OCI-M2 (cell line): ENCODE results near the gene CDKN1B.
"Not testable (repeated sequence)": the region's sequence is repeated elsewhere in the genome, so short reads cannot be mapped to it uniquely, and the experiment has no call there.

Experiments used
- DNase-seq: peaks from one replicate; lab custom pipeline; 2025; ENCODE audit not compliant: unreplicated experiment; lab: John Stamatoyannopoulos, UW

The CDKN1B gene

DNA sequence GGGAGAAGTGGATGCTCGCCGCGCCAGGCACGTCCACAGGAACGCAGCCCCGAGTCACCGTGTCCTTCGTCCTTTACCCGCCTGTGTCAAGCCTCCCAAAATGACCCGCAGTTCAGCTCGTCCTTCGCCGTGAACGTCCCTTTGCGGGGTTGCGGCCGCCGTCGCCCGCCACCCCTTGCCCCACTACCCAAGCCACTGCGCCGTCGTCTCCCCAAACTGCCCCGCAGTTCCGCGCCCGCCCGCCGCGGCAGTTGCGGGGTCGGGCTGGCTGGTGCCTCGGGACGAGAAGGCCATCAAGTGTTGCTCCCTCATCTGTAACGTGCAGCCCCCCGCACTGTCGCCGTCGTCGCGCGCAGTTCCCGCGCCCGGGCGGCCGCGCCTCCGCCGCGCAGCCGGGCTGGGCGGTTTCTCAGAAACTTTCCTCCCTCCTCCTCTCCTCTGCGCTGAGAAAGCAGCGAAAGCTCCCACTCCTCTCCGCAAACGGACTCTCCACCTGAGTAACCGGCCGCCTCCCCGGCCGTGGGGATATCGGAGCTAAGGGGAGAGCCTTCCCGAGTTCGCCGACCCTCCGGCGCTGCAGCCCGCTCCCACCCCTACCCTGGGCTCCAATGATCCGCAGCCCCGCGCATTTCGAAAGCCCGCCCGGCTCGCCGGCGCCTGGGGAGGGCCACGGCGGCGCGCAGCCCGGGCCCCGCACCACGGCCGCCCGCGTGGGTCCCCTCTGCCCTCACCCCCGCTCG lies 6.7 kb downstream of the CDKN1B start:
- no peak for DNase-seq

- DNase-seq = no peak
These were observed 7.4 kb downstream of the CDKN1B start for GRCh38 chr12:12724421-12725085.

- DNase-seq = no peak
These were observed 8.2 kb downstream of the CDKN1B start for GRCh38 chr12:12725086-12725955.

DNA sequence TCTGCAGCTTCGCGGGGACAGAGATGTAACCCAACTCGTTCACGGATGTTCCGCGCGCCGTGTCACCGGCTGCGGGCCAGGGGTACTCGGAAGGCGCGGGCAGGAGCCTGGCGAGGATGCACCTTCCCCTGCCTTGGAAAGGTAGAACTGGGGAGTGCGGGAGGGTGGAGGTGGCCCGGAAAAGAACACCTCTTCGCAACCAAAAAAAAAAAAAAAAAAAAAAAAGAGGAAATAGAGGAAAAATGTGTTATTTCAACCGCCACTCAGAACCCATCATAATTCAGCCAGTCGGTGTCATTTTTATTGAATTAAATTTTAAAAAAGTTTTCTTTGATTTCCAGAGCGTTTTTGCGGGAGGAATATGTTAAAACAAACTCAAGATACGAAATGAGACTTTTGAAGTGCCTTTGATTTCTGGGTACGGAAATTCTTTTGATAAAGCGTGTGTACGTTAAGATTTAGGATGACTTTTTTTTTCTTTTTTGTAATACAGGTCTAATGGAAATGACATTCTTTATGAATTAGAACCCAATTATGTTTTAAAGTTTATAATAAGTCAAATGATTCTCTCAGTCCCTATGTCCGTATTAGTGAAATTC lies 8.9 kb downstream of the CDKN1B start:
- DNase-seq = no peak

GRCh38 chr12:12726555-12727093 lies 9.5 kb downstream of the CDKN1B start:
- no peak for DNase-seq

DNA sequence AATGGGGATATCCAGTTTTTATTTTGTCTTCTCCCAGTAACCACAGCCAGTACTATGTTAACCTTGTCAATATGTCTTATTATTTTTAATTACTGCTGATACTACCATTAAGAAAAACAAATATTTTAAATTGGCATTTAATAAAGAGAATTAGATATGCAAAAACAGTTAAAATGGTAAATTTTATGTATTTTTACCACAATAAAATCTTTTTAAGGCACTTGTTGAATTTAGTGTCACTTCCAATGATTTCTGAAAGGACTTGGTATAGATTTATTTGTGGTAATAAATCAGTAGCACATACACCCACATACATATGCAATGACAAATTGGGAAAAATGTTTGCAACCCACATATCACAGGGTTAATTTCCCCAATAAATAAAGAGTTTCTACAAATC lies 14.0 kb downstream of the CDKN1B start:
- DNase-seq = no peak

- no peak for DNase-seq
These were observed 14.6 kb downstream of the CDKN1B start for GRCh38 chr12:12731785-12732184.

DNA sequence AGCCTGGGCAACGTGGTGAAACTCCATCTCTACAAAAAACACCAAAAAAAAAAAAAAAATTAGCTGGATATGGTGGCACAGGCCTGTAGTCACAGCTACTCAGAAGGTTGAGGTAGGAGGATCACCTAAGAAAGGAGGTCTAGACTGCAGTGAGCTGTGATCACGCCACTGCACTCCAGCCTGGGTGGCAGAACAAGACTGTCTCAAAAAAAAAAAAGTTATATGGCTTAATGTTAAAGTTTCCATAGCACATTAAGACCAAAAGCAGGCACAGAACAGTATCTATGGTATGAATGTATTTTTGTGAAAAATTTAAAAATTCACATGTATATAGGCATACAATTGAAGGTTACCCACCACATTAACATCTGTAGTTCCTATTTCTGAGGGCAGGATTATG lies 15.9 kb downstream of the CDKN1B start:
- DNase-seq = no peak

GRCh38 chr12:12734054-12734453 lies 16.9 kb downstream of the CDKN1B start:
- no peak for DNase-seq

DNA sequence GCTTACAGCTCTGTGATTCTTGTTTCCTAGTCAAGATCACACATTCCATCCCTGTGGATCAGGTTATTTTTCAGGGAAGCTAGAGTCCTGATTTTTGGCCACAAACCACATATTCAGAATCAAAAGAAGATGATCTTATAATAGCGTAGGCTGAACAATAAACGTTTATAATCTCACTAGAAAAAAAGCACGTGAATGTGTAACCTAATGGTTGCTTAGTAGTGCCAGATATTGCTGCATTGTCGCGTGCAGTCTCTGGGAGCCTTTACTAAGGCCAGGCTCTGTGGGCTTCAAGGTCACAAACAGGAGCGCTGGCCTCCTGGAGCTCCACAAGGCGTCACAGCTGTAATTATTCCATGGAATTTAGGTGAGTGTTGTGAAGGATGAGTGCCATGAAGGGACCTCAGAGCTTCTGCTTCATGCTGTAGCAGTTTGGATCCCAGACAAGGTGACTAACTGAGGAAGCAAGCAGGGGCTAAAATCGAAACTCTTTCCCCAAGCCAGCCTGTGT lies 17.4 kb downstream of the CDKN1B start:
- no peak for DNase-seq

- no peak for DNase-seq
These were observed 18.1 kb downstream of the CDKN1B start for GRCh38 chr12:12735301-12735700.

- no peak for DNase-seq
These were observed 19.9 kb downstream of the CDKN1B start for GRCh38 chr12:12736759-12737676.

- DNase-seq = not testable (repeated sequence)
These were observed 21.0 kb downstream of the CDKN1B start for GRCh38 chr12:12738152-12738551.

- DNase-seq = no peak
These were observed 24.5 kb downstream of the CDKN1B start for GRCh38 chr12:12741660-12742059.

GRCh38 chr12:12744546-12745305 lies 27.6 kb downstream of the CDKN1B start:
- DNase-seq = no peak

DNA sequence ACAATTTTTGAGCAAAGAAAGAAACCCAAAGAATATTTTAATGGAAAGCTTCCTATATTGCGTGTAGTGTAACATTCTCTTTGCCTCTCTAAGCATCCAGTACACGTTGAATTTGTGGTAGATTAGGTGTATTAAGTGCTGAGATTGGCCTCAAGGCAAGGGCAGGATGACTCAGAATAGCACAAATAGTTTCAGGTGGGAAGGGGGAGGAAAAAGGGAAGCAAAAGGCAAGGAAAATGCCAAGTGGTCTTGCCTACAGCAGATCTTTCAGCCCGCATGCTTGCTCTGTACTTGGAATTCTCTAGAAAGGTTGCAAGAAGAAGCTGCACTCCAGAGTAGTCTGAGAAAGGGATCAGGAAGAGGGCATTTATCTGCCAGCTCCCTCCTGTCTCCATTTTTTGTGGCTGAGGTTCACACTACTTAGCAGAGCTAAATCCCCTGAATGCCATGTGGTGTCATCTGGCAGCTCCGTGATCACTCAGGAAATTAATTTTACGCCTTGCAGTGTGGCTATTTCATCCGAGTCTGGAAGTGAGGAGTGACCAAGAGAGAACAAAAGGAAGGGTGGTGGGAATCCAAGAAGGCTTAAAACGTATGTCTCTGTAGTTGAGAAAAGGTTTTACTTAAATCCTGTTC lies 28.5 kb downstream of the CDKN1B start:
- DNase-seq = no peak

DNA sequence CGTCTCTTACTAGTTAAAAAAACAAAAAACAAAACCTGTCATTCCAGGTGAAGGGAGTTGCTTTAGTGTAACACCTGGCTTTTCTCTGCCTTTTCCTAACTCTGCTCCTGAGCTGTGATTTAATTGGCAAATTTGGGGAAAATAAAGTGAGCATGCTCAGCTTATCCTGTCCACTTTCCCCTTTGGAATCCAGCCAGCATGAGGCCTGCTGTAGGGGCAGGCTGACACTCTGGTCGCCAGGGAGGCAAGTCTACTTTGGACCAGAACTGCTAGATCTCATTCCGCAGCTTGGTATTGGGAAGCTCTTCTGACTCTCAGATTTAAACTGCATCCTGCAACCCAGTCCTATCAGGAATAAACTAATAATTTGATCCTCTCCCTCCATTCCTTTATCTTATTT lies 30.1 kb downstream of the CDKN1B start:
- no peak for DNase-seq

GRCh38 chr12:12748044-12748443 lies 30.9 kb downstream of the CDKN1B start:
- no peak for DNase-seq

DNA sequence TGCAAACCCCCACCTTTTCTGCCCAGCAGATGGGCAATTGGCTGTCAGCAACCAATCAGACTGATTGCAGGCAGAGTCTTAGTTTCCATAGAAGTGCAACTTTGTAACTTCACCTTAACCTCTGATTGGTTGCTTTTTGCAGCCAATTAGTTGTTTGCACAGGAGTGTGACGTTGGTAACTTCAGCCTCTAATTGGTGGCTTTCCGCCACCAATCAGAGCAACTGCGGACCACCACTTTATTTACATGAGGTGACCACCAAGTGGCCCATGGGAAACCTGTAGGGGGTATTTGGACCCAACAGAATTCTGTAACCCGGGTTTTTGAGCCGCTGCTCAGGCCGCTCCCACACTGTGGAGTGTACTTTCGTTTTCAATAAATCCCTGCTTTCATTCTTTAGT lies 32.3 kb downstream of the CDKN1B start:
- DNase-seq = no peak
